ENCODE results near the gene ALPP.

GRCh38 chr2:232330068-232330999 lies 48.2 kb upstream of the ALPP start:
- no peak for TF ChIP-seq POLR2A (IDR thresholded peaks at IDR 0.05)
- TF ChIP-seq CTCF (IDR thresholded peaks at IDR 0.05): no peak

Measured in Peyer's patch (tissue), 4 donors.